ENCODE results near the gene ACADVL. TPM values are rescaled to one million over a fixed set of nuclear protein-coding genes. Genes with fewer than 3 reads are reported as not detected.

The ACADVL gene
- total RNA-seq, 1 donor from 2014 or later, result 354 TPM

GRCh38 chr17:7232114-7232513, 12.4 kb downstream of the ACADVL start:
- FAIRE-seq, result peak; percentile 17
- peak overlapping the region; percentile 60 for H3K4me3 Mint-ChIP-seq (ENCODE audit: unreplicated experiment)
- H3K9me3 Mint-ChIP-seq (ENCODE audit: unreplicated experiment), result peaks cover 1% of the 10 kb centered on the region
- no peak for DNase-seq (ENCODE audit: low read depth)
- no peaks in the 10 kb centered on the region for H3K27me3 Mint-ChIP-seq (ENCODE audit: low read depth, unreplicated experiment)
- peaks cover 85% of the 10 kb centered on the region for H3K79me2 ChIP-seq (ENCODE audit: insufficient read depth, low read length)
- peaks cover 22% of the 10 kb centered on the region for H3K36me3 ChIP-seq (ENCODE audit: insufficient read depth, low read length)
- no peaks in the 10 kb centered on the region for H3K27me3 ChIP-seq (ENCODE audit: insufficient read depth, low read length)
- H3K9me3 ChIP-seq (ENCODE audit: insufficient read depth, low read depth, low read length), result no peaks in the 10 kb centered on the region
- peaks cover 30% of the 10 kb centered on the region for H3K36me3 Mint-ChIP-seq (ENCODE audit: low read depth, unreplicated experiment)
- no peak overlapping the region for H3K9ac ChIP-seq (ENCODE audit: low read length)
- peaks cover 41% of the 10 kb centered on the region for H3K4me1 Mint-ChIP-seq (ENCODE audit: low read depth, unreplicated experiment)
- H3K4me2 ChIP-seq (ENCODE audit: low read length), result peak overlapping the region; percentile 91
- H3K27ac ChIP-seq (ENCODE audit: low read depth, low read length), result no peak overlapping the region
- peak overlapping the region; percentile 27 for H3K4me3 ChIP-seq (ENCODE audit: insufficient read depth, low read depth, low read length)
- H4K20me1 ChIP-seq (ENCODE audit: insufficient read depth, low read length), result peaks cover 72% of the 10 kb centered on the region
- no peak for TF ChIP-seq EZH2 (IDR thresholded peaks at IDR 0.05; ENCODE audit: insufficient read depth, low read length)
- TF ChIP-seq, protein P1, sequence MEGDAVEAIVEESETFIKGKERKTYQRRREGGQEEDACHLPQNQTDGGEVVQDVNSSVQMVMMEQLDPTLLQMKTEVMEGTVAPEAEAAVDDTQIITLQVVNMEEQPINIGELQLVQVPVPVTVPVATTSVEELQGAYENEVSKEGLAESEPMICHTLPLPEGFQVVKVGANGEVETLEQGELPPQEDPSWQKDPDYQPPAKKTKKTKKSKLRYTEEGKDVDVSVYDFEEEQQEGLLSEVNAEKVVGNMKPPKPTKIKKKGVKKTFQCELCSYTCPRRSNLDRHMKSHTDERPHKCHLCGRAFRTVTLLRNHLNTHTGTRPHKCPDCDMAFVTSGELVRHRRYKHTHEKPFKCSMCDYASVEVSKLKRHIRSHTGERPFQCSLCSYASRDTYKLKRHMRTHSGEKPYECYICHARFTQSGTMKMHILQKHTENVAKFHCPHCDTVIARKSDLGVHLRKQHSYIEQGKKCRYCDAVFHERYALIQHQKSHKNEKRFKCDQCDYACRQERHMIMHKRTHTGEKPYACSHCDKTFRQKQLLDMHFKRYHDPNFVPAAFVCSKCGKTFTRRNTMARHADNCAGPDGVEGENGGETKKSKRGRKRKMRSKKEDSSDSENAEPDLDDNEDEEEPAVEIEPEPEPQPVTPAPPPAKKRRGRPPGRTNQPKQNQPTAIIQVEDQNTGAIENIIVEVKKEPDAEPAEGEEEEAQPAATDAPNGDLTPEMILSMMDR (IDR thresholded peaks at IDR 0.05; ENCODE audit: insufficient read depth, low read depth, low read length), result no peak
- H3K27ac Mint-ChIP-seq (ENCODE audit: unreplicated experiment), result peak overlapping the region; percentile 56
- no peak overlapping the region for H2AFZ ChIP-seq (ENCODE audit: low read depth, low read length)
- peaks cover 28% of the 10 kb centered on the region for H3K4me1 ChIP-seq (ENCODE audit: insufficient read depth, low read length)

DNA sequence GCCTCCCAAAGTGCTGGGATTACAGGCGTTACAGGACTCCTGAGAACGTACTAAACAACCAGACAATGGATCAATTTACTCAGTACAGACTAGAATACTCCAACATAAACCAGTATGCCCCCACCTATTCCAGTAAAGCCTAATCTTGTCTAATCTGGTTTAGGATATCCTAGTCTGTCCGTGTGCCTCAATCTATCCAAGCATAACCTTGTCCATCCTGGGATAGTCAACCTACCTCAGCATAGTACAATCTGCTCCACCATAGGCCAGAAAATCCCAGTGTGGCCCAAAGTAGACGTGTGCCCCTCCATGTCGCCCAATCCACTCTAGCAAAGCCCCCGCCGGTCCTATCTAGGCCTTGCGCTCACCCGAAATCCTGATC, 14.0 kb downstream of the ACADVL start:
- H4K20me1 ChIP-seq (ENCODE audit: insufficient read depth, low read length), result peaks cover 62% of the 10 kb centered on the region
- peaks cover 23% of the 10 kb centered on the region for H3K36me3 Mint-ChIP-seq (ENCODE audit: low read depth, unreplicated experiment)
- H3K27ac ChIP-seq (ENCODE audit: low read depth, low read length), result peak overlapping the region; percentile 76
- H3K9me3 ChIP-seq (ENCODE audit: insufficient read depth, low read depth, low read length), result no peaks in the 10 kb centered on the region
- H3K79me2 ChIP-seq (ENCODE audit: insufficient read depth, low read length), result peaks cover 92% of the 10 kb centered on the region
- H2AFZ ChIP-seq (ENCODE audit: low read depth, low read length), result no peak overlapping the region
- peaks cover 1% of the 10 kb centered on the region for H3K9me3 Mint-ChIP-seq (ENCODE audit: unreplicated experiment)
- DNase-seq (ENCODE audit: low read depth) (peak; percentile 35), FAIRE-seq (no peak)
- H3K36me3 ChIP-seq (ENCODE audit: insufficient read depth, low read length), result peaks cover 20% of the 10 kb centered on the region
- peak overlapping the region; percentile 79 for H3K4me3 ChIP-seq (ENCODE audit: insufficient read depth, low read depth, low read length)
- H3K4me1 Mint-ChIP-seq (ENCODE audit: low read depth, unreplicated experiment), result peaks cover 38% of the 10 kb centered on the region
- H3K27me3 Mint-ChIP-seq (ENCODE audit: low read depth, unreplicated experiment), result no peaks in the 10 kb centered on the region
- peak overlapping the region; percentile 92 for H3K9ac ChIP-seq (ENCODE audit: low read length)
- H3K4me2 ChIP-seq (ENCODE audit: low read length), result peak overlapping the region; percentile 91
- peak overlapping the region; percentile 95 for H3K4me3 Mint-ChIP-seq (ENCODE audit: unreplicated experiment)
- H3K27me3 ChIP-seq (ENCODE audit: insufficient read depth, low read length), result no peaks in the 10 kb centered on the region
- H3K27ac Mint-ChIP-seq (ENCODE audit: unreplicated experiment), result peak overlapping the region; percentile 96
- TF ChIP-seq, protein P1 (IDR thresholded peaks at IDR 0.05; ENCODE audit: insufficient read depth, low read depth, low read length), result no peak
- no peak for TF ChIP-seq EZH2 (IDR thresholded peaks at IDR 0.05; ENCODE audit: insufficient read depth, low read length)
- peaks cover 33% of the 10 kb centered on the region for H3K4me1 ChIP-seq (ENCODE audit: insufficient read depth, low read length)

DNA sequence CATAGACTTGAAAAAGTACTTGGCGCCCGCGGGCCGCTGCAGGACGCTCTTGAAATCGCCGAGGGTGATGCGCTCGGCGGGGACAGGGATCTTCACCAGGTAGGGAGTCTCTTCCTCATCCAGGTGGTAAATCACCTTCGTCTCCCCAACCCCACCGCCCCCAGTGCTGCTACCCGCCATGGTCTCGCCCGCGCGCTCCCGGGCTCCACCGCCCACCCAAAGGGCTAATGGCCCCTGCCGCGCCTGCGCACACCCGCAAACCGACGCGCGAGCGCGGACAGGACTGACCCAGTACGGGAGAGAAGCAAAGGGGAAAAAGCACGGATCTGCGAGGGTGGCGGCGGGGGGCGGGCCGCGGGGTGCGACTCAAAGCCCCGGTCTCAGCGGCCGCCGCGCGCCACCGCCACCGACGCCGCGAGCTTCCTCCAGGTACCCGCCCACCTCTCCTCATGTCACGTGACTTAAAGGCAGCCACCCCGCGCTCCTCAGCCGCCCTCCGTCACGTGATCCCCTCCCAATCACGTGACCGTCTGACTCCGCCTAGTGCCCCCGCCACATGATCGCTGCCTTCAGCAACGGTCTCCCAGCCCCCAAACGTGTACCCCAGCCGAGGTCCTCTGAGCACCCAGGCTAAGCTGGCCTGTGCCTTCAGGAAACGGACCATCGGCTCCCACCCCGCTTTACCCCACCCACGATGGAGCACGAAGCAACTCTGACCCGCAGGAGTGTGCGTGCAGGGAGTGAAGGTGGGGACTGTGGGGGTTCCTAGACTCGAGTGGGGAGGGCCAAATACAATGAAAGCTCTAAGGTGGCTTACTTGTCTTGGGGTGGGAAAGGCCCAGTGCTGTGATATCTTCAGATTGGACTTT, 14.6 kb downstream of the ACADVL start, which contains the start of gene DVL2:
DVL2 (minus strand) TSS at position 435 of the 869 bp plus-strand sequence; CDS start at position 180, 255 bp downstream.
- peaks cover 21% of the 10 kb centered on the region for H3K36me3 Mint-ChIP-seq (ENCODE audit: low read depth, unreplicated experiment)
- no peak for FAIRE-seq
- H2AFZ ChIP-seq (ENCODE audit: low read depth, low read length), result no peak within 1 kb of the TSS
- TF ChIP-seq, protein P1 (IDR thresholded peaks at IDR 0.05; ENCODE audit: insufficient read depth, low read depth, low read length), result no peak
- no peak for TF ChIP-seq EZH2 (IDR thresholded peaks at IDR 0.05; ENCODE audit: insufficient read depth, low read length)
- peaks cover 33% of the 10 kb centered on the region for H3K4me1 ChIP-seq (ENCODE audit: insufficient read depth, low read length)
- H3K9me3 Mint-ChIP-seq (ENCODE audit: unreplicated experiment), result peaks cover 1% of the 10 kb centered on the region
- H3K4me1 Mint-ChIP-seq (ENCODE audit: low read depth, unreplicated experiment), result peaks cover 38% of the 10 kb centered on the region
- H3K9ac ChIP-seq (ENCODE audit: low read length), result peak within 1 kb of the TSS; percentile 92
- peaks cover 20% of the 10 kb centered on the region for H3K36me3 ChIP-seq (ENCODE audit: insufficient read depth, low read length)
- H3K9me3 ChIP-seq (ENCODE audit: insufficient read depth, low read depth, low read length), result no peaks in the 10 kb centered on the region
- H3K27me3 ChIP-seq (ENCODE audit: insufficient read depth, low read length), result no peaks in the 10 kb centered on the region
- peaks cover 93% of the 10 kb centered on the region for H3K79me2 ChIP-seq (ENCODE audit: insufficient read depth, low read length)
- peaks cover 57% of the 10 kb centered on the region for H4K20me1 ChIP-seq (ENCODE audit: insufficient read depth, low read length)
- DNase-seq (ENCODE audit: low read depth), result peak; percentile 83
- H3K4me3 Mint-ChIP-seq (ENCODE audit: unreplicated experiment), result peak within 1 kb of the TSS; percentile 95
- H3K27ac ChIP-seq (ENCODE audit: low read depth, low read length), result peak within 1 kb of the TSS; percentile 76
- H3K4me2 ChIP-seq (ENCODE audit: low read length), result peak within 1 kb of the TSS; percentile 91
- H3K27me3 Mint-ChIP-seq (ENCODE audit: low read depth, unreplicated experiment), result no peaks in the 10 kb centered on the region
- H3K27ac Mint-ChIP-seq (ENCODE audit: unreplicated experiment), result peak within 1 kb of the TSS; percentile 96
- H3K4me3 ChIP-seq (ENCODE audit: insufficient read depth, low read depth, low read length), result peak within 1 kb of the TSS; percentile 79

Data from astrocyte (in vitro differentiated cells and primary cell).